RWPE2 (cell line): ENCODE measurements around the gene LMO4.

ENCODE experiments used
- ATAC-seq: fragments of 200-7000 bp; cut with Tn5 transposase; 3 replicates; pipeline ENCODE4 v1.9.1; 2021; ENCODE audit warnings: low read depth
- DNase-seq: peaks from one replicate; pipeline ENCODE4 v3.0.0-alpha.2; 2020; ENCODE audit warnings: low spot score
- H3K27ac ChIP-seq: fragments of 450-650 bp; 2 replicates; pipeline ENCODE4 v1.5.1; 2017; ENCODE audit warnings: mild to moderate bottlenecking; ENCODE audit not compliant: poor library complexity, severe bottlenecking
- H3K27me3 ChIP-seq: fragments of 250-450 bp; sonication (Bioruptor Pico); 2 replicates; pipeline ENCODE4 v1.5.1; 2021; ENCODE audit warnings: mild to moderate bottlenecking, moderate library complexity; ENCODE audit not compliant: insufficient read depth, poor library complexity, severe bottlenecking
- H3K36me3 ChIP-seq: fragments of 250-450 bp; sonication (Bioruptor Pico); 2 replicates; pipeline ENCODE4 v1.5.1; 2020; ENCODE audit warnings: low read depth, mild to moderate bottlenecking, moderate library complexity
- H3K4me1 ChIP-seq: fragments of 250-450 bp; sonication (Bioruptor Pico); 2 replicates; pipeline ENCODE4 v1.5.1; 2021; ENCODE audit warnings: mild to moderate bottlenecking, moderate library complexity; ENCODE audit not compliant: insufficient read depth, poor library complexity, severe bottlenecking
- H3K4me3 ChIP-seq: fragments of 250-450 bp; sonication (Bioruptor Pico); 2 replicates; pipeline ENCODE4 v1.5.1; 2021; ENCODE audit warnings: mild to moderate bottlenecking, moderate library complexity; ENCODE audit not compliant: severe bottlenecking
- H3K9me3 ChIP-seq: fragments of 250-450 bp; sonication (Bioruptor Pico); 2 replicates; pipeline ENCODE4 v1.5.1; 2021; ENCODE audit warnings: mild to moderate bottlenecking, moderate library complexity; ENCODE audit not compliant: severe bottlenecking
- TF ChIP-seq, protein P1 (sequence below): fragments of 450-650 bp; IDR thresholded peaks from one replicate; pipeline ENCODE4 v1.5.1; 2017; ENCODE audit warnings: mild to moderate bottlenecking, moderate library complexity; ENCODE audit not compliant: poor library complexity, severe bottlenecking

LMO4 gene

GRCh38 chr1:87291107-87291506 lies 37.6 kb upstream of the LMO4 start:
- ATAC-seq, result no peak
- TF ChIP-seq, protein P1, sequence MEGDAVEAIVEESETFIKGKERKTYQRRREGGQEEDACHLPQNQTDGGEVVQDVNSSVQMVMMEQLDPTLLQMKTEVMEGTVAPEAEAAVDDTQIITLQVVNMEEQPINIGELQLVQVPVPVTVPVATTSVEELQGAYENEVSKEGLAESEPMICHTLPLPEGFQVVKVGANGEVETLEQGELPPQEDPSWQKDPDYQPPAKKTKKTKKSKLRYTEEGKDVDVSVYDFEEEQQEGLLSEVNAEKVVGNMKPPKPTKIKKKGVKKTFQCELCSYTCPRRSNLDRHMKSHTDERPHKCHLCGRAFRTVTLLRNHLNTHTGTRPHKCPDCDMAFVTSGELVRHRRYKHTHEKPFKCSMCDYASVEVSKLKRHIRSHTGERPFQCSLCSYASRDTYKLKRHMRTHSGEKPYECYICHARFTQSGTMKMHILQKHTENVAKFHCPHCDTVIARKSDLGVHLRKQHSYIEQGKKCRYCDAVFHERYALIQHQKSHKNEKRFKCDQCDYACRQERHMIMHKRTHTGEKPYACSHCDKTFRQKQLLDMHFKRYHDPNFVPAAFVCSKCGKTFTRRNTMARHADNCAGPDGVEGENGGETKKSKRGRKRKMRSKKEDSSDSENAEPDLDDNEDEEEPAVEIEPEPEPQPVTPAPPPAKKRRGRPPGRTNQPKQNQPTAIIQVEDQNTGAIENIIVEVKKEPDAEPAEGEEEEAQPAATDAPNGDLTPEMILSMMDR, result no peak
- H3K27me3 ChIP-seq, result no peaks in the 10 kb centered on the region
- no peaks in the 10 kb centered on the region for H3K36me3 ChIP-seq
- DNase-seq, result no peak
- no peak overlapping the region for H3K4me3 ChIP-seq
- no peak overlapping the region for H3K27ac ChIP-seq
- no peaks in the 10 kb centered on the region for H3K4me1 ChIP-seq
- no peaks in the 10 kb centered on the region for H3K9me3 ChIP-seq

DNA sequence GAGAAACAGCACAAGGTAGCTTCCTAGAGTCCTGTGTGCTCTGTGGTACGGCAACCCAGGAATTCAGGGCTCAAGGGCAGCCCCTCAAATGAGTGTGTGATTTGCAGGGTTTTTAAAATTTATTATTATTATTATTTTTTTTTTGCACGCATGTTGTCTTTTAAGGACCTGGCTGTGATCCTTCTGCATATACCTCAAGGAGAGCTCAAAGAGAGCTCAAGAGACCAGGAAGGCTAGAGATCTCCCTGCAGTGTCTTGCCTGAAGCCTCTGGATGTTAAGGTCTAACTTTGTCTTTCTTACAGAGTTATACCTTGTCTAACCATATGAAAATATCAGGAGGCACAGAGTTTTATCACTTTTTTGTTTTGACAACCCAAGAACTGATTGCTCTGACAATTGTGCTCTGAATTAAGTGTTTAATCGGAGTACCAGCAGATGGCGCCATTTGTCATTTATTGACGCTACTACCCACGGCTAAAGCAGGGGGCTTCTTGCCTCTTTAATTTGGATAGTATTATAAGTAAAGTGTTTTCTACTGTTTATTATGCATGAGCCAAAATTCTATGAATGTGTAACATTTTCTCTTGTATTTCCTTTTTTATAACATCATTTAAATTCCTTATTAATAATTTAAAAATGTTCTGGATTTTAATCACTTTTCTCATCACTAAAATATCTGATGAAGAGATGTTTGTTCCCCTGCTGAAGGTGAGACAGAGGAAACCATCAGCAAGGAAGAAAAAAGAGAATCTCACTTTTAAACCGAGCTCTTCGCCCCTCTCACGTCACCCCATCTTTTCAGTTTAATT lies 35.8 kb upstream of the LMO4 start:
- Histone ChIP-seq H3K4me1 (no peaks in the 10 kb centered on the region), H3K27me3 (no peaks in the 10 kb centered on the region), H3K4me3 (no peak overlapping the region), H3K27ac (no peak overlapping the region), H3K9me3 (no peaks in the 10 kb centered on the region), H3K36me3 (no peaks in the 10 kb centered on the region)
- TF ChIP-seq, protein P1, result peak; percentile 85
- ATAC-seq (peak; percentile 60; the same call in 2 of the 3 replicates), DNase-seq (no peak)

- no peak for ATAC-seq
- no peaks in the 10 kb centered on the region for H3K9me3 ChIP-seq
- TF ChIP-seq, protein P1, result no peak
- H3K27ac ChIP-seq, result no peak overlapping the region
- no peak for DNase-seq
- H3K27me3 ChIP-seq, result no peaks in the 10 kb centered on the region
- no peaks in the 10 kb centered on the region for H3K36me3 ChIP-seq
- H3K4me1 ChIP-seq, result no peaks in the 10 kb centered on the region
- H3K4me3 ChIP-seq, result no peak overlapping the region
Observed at GRCh38 chr1:87294633-87295032, 34.0 kb upstream of the LMO4 start.

DNA sequence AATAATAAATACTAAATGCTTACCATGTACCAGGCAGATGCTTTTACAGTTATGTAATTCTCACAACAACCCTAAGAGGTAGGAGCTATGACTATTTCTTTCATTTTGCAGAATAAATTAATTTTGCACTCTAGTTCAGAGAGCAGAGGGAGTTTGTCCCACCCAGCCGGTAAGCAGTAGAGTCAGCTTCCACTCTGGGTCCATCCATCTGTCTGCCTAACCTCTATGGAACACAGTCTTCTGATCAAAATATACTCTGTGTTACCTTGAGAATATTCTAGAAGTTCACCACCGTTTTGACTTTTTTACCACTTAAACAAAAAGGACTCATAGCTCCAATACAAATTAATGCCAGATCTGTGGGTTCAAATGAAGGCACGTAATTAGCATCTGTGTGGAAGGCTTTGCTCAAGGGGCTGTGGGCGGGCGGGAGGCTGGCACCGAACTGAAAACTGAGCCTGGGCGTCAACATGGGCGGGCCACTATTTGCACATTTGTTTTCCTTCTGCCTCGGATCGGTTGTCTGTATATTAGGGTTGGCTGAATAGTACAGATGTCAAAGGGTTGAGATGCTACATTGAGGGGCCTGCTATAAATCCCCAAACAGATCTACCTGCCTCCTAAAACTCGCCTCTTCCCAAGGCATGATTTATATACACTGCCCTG lies 33.1 kb upstream of the LMO4 start:
- no peaks in the 10 kb centered on the region for H3K4me1 ChIP-seq
- TF ChIP-seq, protein P1, result no peak
- DNase-seq (no peak), ATAC-seq (no peak)
- H3K36me3 ChIP-seq, result no peaks in the 10 kb centered on the region
- H3K27ac ChIP-seq, result no peak overlapping the region
- H3K4me3 ChIP-seq, result no peak overlapping the region
- no peaks in the 10 kb centered on the region for H3K27me3 ChIP-seq
- no peaks in the 10 kb centered on the region for H3K9me3 ChIP-seq

- ATAC-seq (no peak), DNase-seq (no peak)
- H3K4me3 ChIP-seq, result no peak overlapping the region
- TF ChIP-seq, protein P1, result no peak
- H3K9me3 ChIP-seq, result no peaks in the 10 kb centered on the region
- H3K4me1 ChIP-seq, result no peaks in the 10 kb centered on the region
- no peaks in the 10 kb centered on the region for H3K27me3 ChIP-seq
- H3K27ac ChIP-seq, result no peak overlapping the region
- H3K36me3 ChIP-seq, result no peaks in the 10 kb centered on the region
Observed at GRCh38 chr1:87296206-87296605, 32.5 kb upstream of the LMO4 start.
